ENCODE data around the gene GRHPR. TPM values are rescaled to one million over a fixed set of nuclear protein-coding genes. Genes with fewer than 3 reads are reported as not detected.

Gene GRHPR
- total and polyA plus RNA-seq, 12 donors, result 61.5 to 151 (median 114) TPM

DNA sequence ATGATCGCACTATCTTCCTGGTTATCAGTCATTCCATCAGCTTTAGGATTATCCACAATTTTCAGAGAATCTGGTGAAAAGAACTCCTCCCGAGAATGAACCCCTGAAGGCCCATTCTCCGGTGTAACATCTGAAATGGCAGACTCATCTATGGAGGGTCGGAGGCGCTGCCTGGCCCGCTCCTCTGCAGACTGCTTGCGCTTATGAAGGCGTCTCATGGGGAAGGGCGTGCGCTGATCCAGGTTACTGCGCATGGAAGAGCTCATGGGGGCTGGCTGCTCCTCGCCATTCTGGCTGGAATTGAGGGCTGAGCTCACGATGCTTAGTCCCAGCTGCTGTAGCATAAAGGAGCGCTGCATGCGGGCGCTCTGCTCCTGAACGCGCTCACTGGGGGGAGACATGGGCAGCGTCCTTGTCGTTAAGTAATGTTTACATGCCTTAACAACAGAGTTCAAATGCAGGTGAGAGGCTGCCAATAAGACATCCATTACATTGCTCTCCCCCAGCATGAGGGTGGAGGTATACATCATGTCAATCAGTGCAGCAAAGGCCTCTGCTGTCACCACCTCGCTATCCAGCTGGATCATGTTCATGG, 19.4 kb downstream of the GRHPR start:
- TF ChIP-seq, protein P1, sequence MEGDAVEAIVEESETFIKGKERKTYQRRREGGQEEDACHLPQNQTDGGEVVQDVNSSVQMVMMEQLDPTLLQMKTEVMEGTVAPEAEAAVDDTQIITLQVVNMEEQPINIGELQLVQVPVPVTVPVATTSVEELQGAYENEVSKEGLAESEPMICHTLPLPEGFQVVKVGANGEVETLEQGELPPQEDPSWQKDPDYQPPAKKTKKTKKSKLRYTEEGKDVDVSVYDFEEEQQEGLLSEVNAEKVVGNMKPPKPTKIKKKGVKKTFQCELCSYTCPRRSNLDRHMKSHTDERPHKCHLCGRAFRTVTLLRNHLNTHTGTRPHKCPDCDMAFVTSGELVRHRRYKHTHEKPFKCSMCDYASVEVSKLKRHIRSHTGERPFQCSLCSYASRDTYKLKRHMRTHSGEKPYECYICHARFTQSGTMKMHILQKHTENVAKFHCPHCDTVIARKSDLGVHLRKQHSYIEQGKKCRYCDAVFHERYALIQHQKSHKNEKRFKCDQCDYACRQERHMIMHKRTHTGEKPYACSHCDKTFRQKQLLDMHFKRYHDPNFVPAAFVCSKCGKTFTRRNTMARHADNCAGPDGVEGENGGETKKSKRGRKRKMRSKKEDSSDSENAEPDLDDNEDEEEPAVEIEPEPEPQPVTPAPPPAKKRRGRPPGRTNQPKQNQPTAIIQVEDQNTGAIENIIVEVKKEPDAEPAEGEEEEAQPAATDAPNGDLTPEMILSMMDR (IDR thresholded peaks at IDR 0.05), result no peak
- Histone ChIP-seq H3K27me3 (no peaks in the 10 kb centered on the region), H3K27ac (no peak overlapping the region), H3K36me3 (peaks cover 0 to 89% (median 51%) of the 10 kb centered on the region in 9 donors), H3K4me3 (no peak overlapping the region), H3K4me1 (peaks cover 0 to 29% (median 11%) of the 10 kb centered on the region in 9 donors), H3K9me3 (no peaks in the 10 kb centered on the region)
- ATAC-seq, result no peak
- no peak for DNase-seq
- intact Hi-C loops (cut with DNase I), result no loop called here
- 82 to 86% methylated on average over 21 of the region's 21 CpGs for WGBS, 2 donors

DNA sequence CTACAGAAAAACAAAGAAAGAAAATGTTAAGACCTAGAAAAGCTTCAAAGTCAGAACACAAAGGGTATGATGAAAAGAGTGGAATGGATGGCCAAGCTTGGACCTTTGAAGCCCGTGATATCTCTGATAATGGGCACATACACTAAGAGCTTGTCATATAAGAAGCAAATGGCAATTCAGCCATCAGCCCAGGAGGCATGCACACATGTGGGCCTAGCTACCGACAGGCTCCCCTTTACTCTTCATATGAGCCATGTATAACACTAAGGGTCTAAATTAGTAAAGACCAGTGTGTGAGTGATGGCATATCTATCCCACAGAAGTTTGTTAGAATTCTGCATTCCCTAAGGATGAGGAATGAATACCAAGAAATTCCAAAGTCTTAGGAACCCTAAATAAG, 20.1 kb downstream of the GRHPR start:
- no peak for ATAC-seq
- no peak for DNase-seq
- Histone ChIP-seq H3K4me3 (no peak overlapping the region), H3K9me3 (no peaks in the 10 kb centered on the region), H3K27ac (no peak overlapping the region), H3K4me1 (peaks cover 0 to 23% (median 13%) of the 10 kb centered on the region in 9 donors), H3K27me3 (no peaks in the 10 kb centered on the region), H3K36me3 (peaks cover 0 to 84% (median 47%) of the 10 kb centered on the region in 9 donors)
- WGBS, 2 donors, result 76 to 83% methylated on average over 2 of the region's 2 CpGs
- TF ChIP-seq, protein P1 (IDR thresholded peaks at IDR 0.05), result no peak
- intact Hi-C loops (cut with DNase I), result no loop called here

DNA sequence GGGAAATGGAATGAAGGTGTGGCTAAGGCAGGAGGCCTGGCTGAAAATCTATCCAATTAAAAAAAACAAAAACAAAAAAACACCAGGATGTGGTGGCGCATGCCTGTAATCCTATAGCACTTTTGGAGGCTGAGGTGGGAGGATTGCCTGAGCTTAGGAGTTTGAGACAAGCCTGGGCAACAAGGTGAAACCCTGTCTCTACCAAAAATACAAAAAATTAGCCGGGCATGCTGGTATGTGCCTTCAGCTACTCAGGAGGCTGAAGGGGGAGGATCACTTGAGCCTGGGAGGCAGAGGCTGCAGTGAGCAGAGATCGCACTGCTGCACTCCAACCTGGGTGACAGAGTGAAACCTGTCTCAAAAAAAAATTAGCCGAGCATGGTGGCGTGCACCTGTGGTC, 21.1 kb downstream of the GRHPR start:
- no peak overlapping the region for H3K4me3 ChIP-seq
- DNase-seq, result no peak
- intact Hi-C loops (cut with DNase I), result no loop called here
- H3K27me3 ChIP-seq, result no peaks in the 10 kb centered on the region
- peaks cover 0 to 82% (median 37%) of the 10 kb centered on the region in 9 donors for H3K36me3 ChIP-seq
- peaks cover 0 to 13% (median 3%) of the 10 kb centered on the region in 9 donors for H3K4me1 ChIP-seq
- no peak overlapping the region for H3K27ac ChIP-seq
- WGBS, 2 donors, result 89 to 96% methylated on average over 5 of the region's 5 CpGs
- ATAC-seq, result no peak
- TF ChIP-seq, protein P1 (IDR thresholded peaks at IDR 0.05), result no peak
- H3K9me3 ChIP-seq, result no peaks in the 10 kb centered on the region

DNA sequence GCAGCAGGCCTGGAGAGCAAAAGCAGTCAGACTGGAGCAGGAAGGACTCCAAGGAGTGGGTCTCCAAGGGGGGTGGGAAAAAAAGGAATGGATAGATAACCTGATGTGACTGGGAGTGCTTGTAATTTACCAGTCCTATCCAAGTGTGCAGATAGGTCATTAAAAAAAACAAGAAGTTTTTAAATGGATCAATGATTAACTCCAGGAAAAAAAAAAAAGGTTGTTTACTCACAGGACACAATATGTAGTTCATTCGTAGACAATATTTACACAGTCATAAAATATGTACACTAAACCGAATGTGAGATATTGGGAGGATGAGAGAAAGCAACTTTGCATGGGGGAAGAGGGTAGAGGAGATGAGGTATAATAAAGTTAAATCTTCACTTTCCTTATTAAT, 22.4 kb downstream of the GRHPR start:
- ATAC-seq, result no peak
- WGBS, 2 donors, result 76 to 83% methylated on average over 2 of the region's 2 CpGs
- Histone ChIP-seq H3K9me3 (no peaks in the 10 kb centered on the region), H3K27me3 (no peaks in the 10 kb centered on the region), H3K36me3 (peaks cover 0 to 82% (median 26%) of the 10 kb centered on the region in 9 donors), H3K4me3 (no peak overlapping the region), H3K27ac (no peak overlapping the region), H3K4me1 (peaks cover 0 to 5% (median 0%) of the 10 kb centered on the region in 9 donors)
- intact Hi-C loops (cut with DNase I), result no loop called here
- DNase-seq, result no peak
- TF ChIP-seq, protein P1 (IDR thresholded peaks at IDR 0.05), result no peak
